ENCODE measurements around the gene HIRA.

- TF ChIP-seq BRCA1 (IDR thresholded peaks at IDR 0.05) (no peak), BRCA1 (CRISPR knock-in tag; IDR thresholded peaks at IDR 0.05) (no peak), ZNF76 (CRISPR knock-in tag; IDR thresholded peaks at IDR 0.05; ENCODE audit: borderline replicate concordance) (no peak), FOXJ3 (CRISPR knock-in tag; IDR thresholded peaks at IDR 0.05) (no peak)
These were observed 19.9 kb downstream of the HIRA start for GRCh38 chr22:19411690-19412045.
